GM12878 (cell line): Measurements from ENCODE around the gene SEMA5B. TPM values are rescaled to one million over a fixed set of nuclear protein-coding genes. Genes with fewer than 3 reads are reported as not detected.

Experiments
- ATAC-seq: fragments of 200-7000 bp; cut with Tn5 transposase; 3 replicates; pipeline ENCODE4 v1.9.1; 2020; ENCODE audit warnings: mild to moderate bottlenecking, moderate library complexity
- BruUV-seq: library from RNA; stranded (reverse); fragments of 400-500 nt; replicated peaks from 2 replicates; lab custom pipeline; 2021; lab: Mats Ljungman, UMichigan
- CTCF ChIA-PET: fragments of 300-600 bp; sonication (Branson Sonifier 250); formaldehyde crosslinking; extraction: SDS; loops from one replicate; lab custom pipeline; 2021; ENCODE audit warnings: inconsistent platforms; lab: Yijun Ruan, JAX
- POLR2A ChIA-PET: fragments of 350-600 bp; formaldehyde crosslinking; extraction: SDS; loops from one replicate; lab custom pipeline; 2021; ENCODE audit warnings: inconsistent platforms; lab: Charles Lee
- RAD21 ChIA-PET: fragments of 300-600 bp; sonication (Branson Sonifier 250); formaldehyde crosslinking; loops from one replicate; lab custom pipeline; 2023; ENCODE audit warnings: antibody characterized with exemption; ENCODE audit not compliant: unreplicated experiment; lab: Charles Lee
- SMC1A ChIA-PET: fragments of 300-600 bp; sonication (Branson Sonifier 250); formaldehyde crosslinking; loops from one replicate; lab custom pipeline; 2023; ENCODE audit not compliant: unreplicated experiment, uncharacterized antibody; lab: Charles Lee
- DNase-seq: peaks from one replicate; pipeline ENCODE4 v3.0.0-alpha.2; 2011; ENCODE audit warnings: low read depth, low spot score
- FAIRE-seq: peaks from 3 replicates; lab custom pipeline; 2011; peaks lifted over from hg19 to GRCh38; lab: Jason Lieb, UNC
- H2AFZ ChIP-seq: 2 replicates; pipeline ENCODE4 v1.6.0; 2011; ENCODE audit warnings: low read depth, low read length, control low read depth; ENCODE audit not compliant: control insufficient read depth
- H3K27ac ChIP-seq: 2 replicates; pipeline ENCODE4 v1.5.1; 2011; ENCODE audit warnings: control low read depth; ENCODE audit not compliant: control insufficient read depth, insufficient read depth
- H3K27me3 ChIP-seq, 2 experiments: replicated peaks in 1 of 2; 2 replicates each; pipeline versions ENCODE4 v1.6.0 to v1.6.1; 2011; ENCODE audit warnings: low read length in 1 of 2; ENCODE audit not compliant: control insufficient read depth in 2 of 2, insufficient read depth in 2 of 2
- H3K36me3 ChIP-seq, 2 experiments: 2 replicates each; pipeline ENCODE4 v1.5.1; 2011; ENCODE audit warnings: low read length in 1 of 2; ENCODE audit not compliant: control insufficient read depth in 2 of 2, insufficient read depth in 2 of 2
- H3K4me1 ChIP-seq: 2 replicates; pipeline ENCODE4 v1.6.1; 2011; ENCODE audit warnings: mild to moderate bottlenecking, low read length, moderate library complexity, mixed read lengths; ENCODE audit not compliant: control insufficient read depth, insufficient read depth
- H3K4me2 ChIP-seq: 2 replicates; pipeline ENCODE4 v1.6.0; 2011; ENCODE audit warnings: control low read depth; ENCODE audit not compliant: control insufficient read depth, insufficient read depth
- H3K4me3 ChIP-seq: fragments of 200-600 bp; sonication (generic); 2 replicates; pipeline ENCODE4 v1.5.1; 2016
- H3K79me2 ChIP-seq: 2 replicates; pipeline ENCODE4 v1.6.0; 2011; ENCODE audit warnings: low read length; ENCODE audit not compliant: control insufficient read depth, insufficient read depth
- H3K9ac ChIP-seq: 2 replicates; pipeline ENCODE4 v1.8.0; 2011; ENCODE audit warnings: low read length, control low read depth, mixed read lengths; ENCODE audit not compliant: control insufficient read depth, insufficient read depth
- H3K9me3 ChIP-seq: replicated peaks from 3 replicates; pipeline ENCODE4 v1.5.1; 2011; ENCODE audit warnings: mild to moderate bottlenecking, low read length; ENCODE audit not compliant: control insufficient read depth, insufficient read depth
- H4K20me1 ChIP-seq: 2 replicates; pipeline ENCODE4 v1.6.0; 2011; ENCODE audit not compliant: control insufficient read depth, insufficient read depth
- IKZF1 ChIP-seq: fragments of 450-650 bp; conservative IDR thresholded peaks from 2 replicates; pipeline ENCODE4 v1.6.1; 2017; ENCODE audit warnings: antibody characterized with exemption, mild to moderate bottlenecking
- SREBF2 ChIP-seq: IDR thresholded peaks from 2 replicates; pipeline ENCODE4 v1.6.1; 2012; ENCODE audit warnings: mild to moderate bottlenecking, low read length
- ZNF384 ChIP-seq: IDR thresholded peaks from 2 replicates; pipeline ENCODE4 v1.6.1; 2012; ENCODE audit warnings: low read depth, mild to moderate bottlenecking, low read length, improper control_type of control experiment, borderline replicate concordance
- WGBS: methylation state at CpG from one replicate; pipeline ENCODE4 v1.1.6; 2016; ENCODE audit warnings: low lambda C conversion rate; ENCODE audit not compliant: insufficient replicate concordance, insufficient coverage; ENCODE audit errors: missing lambda C conversion rate; 5-methylcytosine and 5-hydroxymethylcytosine counted together
- in situ Hi-C: fragments of 300-500 bp; cut with MboI; formaldehyde crosslinking; loops from 9 replicates; pipeline ENCODE4 v1.14.3; 2018; ENCODE audit warnings: mixed read lengths
- intact Hi-C: fragments of 100-400 bp; cut with micrococcal nuclease; formaldehyde crosslinking; loops from one replicate; pipeline ENCODE4 v1.14.2; 2022; ENCODE audit not compliant: unreplicated experiment
- polyA plus RNA-seq, 11 experiments: library from polyadenylated mRNA; depleted of rRNA in 4 of 11; unstranded in 6 of 11; stranded (reverse) in 5 of 11; fragments of >200 nt; fragmentation: Nextera tagmentation in 4 of 11; fragmentation: Illumina TruSeq in 1 of 11; extraction: Ambion mirVana in 4 of 11; extraction: Trizol in 1 of 11; gene quantifications; 1 replicate in 1 of 11; 2 replicates in 10 of 11; pipeline versions ENCODE4 v1.2.1 to v1.2.3, GENCODE V29; 2011 to 2016; ENCODE audit warnings: inconsistent platforms in 2 of 11, missing spikeins in 2 of 11, low read depth in 1 of 11
- total RNA-seq, 4 experiments: library from RNA; depleted of rRNA in 3 of 4; stranded (reverse); fragments of >200 nt in 3 of 4; fragmentation: Illumina TruSeq in 1 of 4; extraction: Trizol in 1 of 4; gene quantifications; 2 replicates each; pipeline versions ENCODE4 v1.2.1 to v1.2.3, GENCODE V29; 2013 to 2021
- TF ChIP-seq, protein P1 (sequence below): IDR thresholded peaks from 2 replicates; pipeline ENCODE4 v1.6.1; 2012; ENCODE audit warnings: low read depth, low read length, improper control_type of control experiment
- TF ChIP-seq, protein P2 (sequence below), 3 experiments: IDR thresholded peaks in 2 of 3; conservative IDR thresholded peaks in 1 of 3; 2 replicates each; pipeline ENCODE4 v1.5.1; 2011; ENCODE audit warnings: low read depth in 3 of 3, low read length in 3 of 3, mild to moderate bottlenecking in 3 of 3, control low read depth in 2 of 3, moderate library complexity in 2 of 3, inconsistent platforms in 1 of 3, mixed read lengths in 1 of 3; ENCODE audit not compliant: control insufficient read depth in 2 of 3, insufficient read depth in 1 of 3; ENCODE audit errors: extremely low read depth in 1 of 3
- TF ChIP-seq, protein P3 (sequence below): fragments of 450-650 bp; formaldehyde crosslinking; IDR thresholded peaks from 2 replicates; pipeline ENCODE4 v1.4.0; 2020; ENCODE audit warnings: mild to moderate bottlenecking, moderate library complexity
- TF ChIP-seq, protein P4 (sequence below): fragments of 450-650 bp; IDR thresholded peaks from 2 replicates; pipeline ENCODE4 v1.6.1; 2018; ENCODE audit warnings: mild to moderate bottlenecking, low read depth, moderate library complexity; ENCODE audit not compliant: partially characterized antibody

The SEMA5B gene
- total and polyA plus RNA-seq, 10 of the 15 experiments (the other 5 are each of a cell fraction or from before 2014, with no cell fraction given), result 0.05 TPM; not detected in 9

DNA sequence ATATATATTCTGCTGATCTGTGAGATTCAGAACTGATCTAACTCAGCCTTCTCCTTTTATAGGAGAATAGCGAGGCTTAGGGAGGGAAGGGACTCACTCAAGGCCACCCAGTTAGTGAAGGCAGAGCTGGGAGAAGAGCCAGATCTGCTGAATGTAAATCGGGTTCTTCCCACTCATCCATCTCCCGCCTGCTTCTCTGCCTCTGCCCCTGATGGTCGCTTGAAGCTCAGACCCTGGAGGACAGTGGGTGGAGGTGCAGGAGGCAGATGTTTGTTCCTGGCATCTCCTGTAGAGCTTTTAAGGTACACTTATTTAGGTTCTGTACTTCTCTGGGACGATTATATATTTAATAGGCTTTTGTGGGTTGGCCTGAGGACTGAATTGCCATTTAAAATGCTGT is 43.6 kb upstream of the SEMA5B start:
- no peaks in the 10 kb centered on the region for H3K9me3 ChIP-seq
- DNase-seq, result no peak
- ATAC-seq, result no peak
- ChIA-PET POLR2A (no interaction called here), CTCF (no interaction called here), RAD21 (no interaction called here), SMC1A (interaction anchor here (0.7 kb wide), 1 partner anchor 23 kb away, joined by 4 read pairs; no protein-coding TSS in a partner anchor)
- intact Hi-C loops (no loop called here), in situ Hi-C loops (no loop called here)
- TF ChIP-seq, protein P1, sequence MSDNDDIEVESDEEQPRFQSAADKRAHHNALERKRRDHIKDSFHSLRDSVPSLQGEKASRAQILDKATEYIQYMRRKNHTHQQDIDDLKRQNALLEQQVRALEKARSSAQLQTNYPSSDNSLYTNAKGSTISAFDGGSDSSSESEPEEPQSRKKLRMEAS, result no peak
- TF ChIP-seq, protein P2, sequence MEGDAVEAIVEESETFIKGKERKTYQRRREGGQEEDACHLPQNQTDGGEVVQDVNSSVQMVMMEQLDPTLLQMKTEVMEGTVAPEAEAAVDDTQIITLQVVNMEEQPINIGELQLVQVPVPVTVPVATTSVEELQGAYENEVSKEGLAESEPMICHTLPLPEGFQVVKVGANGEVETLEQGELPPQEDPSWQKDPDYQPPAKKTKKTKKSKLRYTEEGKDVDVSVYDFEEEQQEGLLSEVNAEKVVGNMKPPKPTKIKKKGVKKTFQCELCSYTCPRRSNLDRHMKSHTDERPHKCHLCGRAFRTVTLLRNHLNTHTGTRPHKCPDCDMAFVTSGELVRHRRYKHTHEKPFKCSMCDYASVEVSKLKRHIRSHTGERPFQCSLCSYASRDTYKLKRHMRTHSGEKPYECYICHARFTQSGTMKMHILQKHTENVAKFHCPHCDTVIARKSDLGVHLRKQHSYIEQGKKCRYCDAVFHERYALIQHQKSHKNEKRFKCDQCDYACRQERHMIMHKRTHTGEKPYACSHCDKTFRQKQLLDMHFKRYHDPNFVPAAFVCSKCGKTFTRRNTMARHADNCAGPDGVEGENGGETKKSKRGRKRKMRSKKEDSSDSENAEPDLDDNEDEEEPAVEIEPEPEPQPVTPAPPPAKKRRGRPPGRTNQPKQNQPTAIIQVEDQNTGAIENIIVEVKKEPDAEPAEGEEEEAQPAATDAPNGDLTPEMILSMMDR (IDR thresholded peaks at IDR 0.05 in 2 of 3, conservative IDR thresholded peaks at IDR 0.05 in 1 of 3; ENCODE audit: control insufficient read depth in 2 of 3, extremely low read depth in 1 of 3, insufficient read depth in 1 of 3, low read depth in 3 of 3, low read length in 3 of 3), result 0 out of 6 replicates have a peak, but pooled peaks of 2 of the 3 experiments have one; percentile 9 to 27
- H3K36me3 ChIP-seq, result no peaks in the 10 kb centered on the region; a peak in 1 of 4 replicates
- H3K4me2 ChIP-seq, result no peak overlapping the region
- H3K27me3 ChIP-seq, result no peaks in the 10 kb centered on the region; a peak in 1 of 4 replicates
- WGBS, result 79% methylated on average over 5 of the region's 5 CpGs
- no TSS peak for BruUV-seq
- H3K79me2 ChIP-seq, result peaks cover 47% of the 10 kb centered on the region
- FAIRE-seq, result no peak
- no peak overlapping the region for H3K9ac ChIP-seq
- no peak overlapping the region for H2AFZ ChIP-seq
- no peak overlapping the region for H3K27ac ChIP-seq
- H4K20me1 ChIP-seq, result peaks cover 2% of the 10 kb centered on the region; the same call in 1 of the 2 replicates
- H3K4me1 ChIP-seq, result peaks cover 13% of the 10 kb centered on the region
- H3K4me3 ChIP-seq, result no peak overlapping the region

DNA sequence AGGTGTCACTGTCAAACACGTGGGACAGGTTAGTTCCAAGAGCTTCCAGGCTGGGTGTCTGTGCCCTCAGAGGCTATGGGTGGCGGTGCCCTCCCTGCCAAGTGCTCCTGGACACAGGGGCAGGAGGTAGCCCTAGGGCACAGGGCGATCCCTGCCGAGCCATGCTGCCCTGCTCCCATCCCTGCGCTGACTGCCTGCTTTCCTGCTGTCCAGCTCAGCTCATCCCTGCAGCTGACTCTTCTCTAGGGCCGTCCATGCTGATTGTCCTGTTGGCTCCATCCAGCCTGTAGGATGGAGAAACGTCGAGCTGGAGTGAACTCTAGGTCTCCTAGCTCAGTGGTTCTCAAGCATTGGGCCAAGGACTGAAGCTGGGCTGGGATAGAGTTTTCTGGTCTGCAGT is 42.9 kb upstream of the SEMA5B start:
- no TSS peak for BruUV-seq
- no peaks in the 10 kb centered on the region for H3K9me3 ChIP-seq
- no peak for TF ChIP-seq SREBF2
- TF ChIP-seq, protein P3, sequence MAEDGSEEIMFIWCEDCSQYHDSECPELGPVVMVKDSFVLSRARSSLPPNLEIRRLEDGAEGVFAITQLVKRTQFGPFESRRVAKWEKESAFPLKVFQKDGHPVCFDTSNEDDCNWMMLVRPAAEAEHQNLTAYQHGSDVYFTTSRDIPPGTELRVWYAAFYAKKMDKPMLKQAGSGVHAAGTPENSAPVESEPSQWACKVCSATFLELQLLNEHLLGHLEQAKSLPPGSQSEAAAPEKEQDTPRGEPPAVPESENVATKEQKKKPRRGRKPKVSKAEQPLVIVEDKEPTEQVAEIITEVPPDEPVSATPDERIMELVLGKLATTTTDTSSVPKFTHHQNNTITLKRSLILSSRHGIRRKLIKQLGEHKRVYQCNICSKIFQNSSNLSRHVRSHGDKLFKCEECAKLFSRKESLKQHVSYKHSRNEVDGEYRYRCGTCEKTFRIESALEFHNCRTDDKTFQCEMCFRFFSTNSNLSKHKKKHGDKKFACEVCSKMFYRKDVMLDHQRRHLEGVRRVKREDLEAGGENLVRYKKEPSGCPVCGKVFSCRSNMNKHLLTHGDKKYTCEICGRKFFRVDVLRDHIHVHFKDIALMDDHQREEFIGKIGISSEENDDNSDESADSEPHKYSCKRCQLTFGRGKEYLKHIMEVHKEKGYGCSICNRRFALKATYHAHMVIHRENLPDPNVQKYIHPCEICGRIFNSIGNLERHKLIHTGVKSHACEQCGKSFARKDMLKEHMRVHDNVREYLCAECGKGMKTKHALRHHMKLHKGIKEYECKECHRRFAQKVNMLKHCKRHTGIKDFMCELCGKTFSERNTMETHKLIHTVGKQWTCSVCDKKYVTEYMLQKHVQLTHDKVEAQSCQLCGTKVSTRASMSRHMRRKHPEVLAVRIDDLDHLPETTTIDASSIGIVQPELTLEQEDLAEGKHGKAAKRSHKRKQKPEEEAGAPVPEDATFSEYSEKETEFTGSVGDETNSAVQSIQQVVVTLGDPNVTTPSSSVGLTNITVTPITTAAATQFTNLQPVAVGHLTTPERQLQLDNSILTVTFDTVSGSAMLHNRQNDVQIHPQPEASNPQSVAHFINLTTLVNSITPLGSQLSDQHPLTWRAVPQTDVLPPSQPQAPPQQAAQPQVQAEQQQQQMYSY, result no peak
- no peak for TF ChIP-seq ZNF384
- TF ChIP-seq, protein P4, sequence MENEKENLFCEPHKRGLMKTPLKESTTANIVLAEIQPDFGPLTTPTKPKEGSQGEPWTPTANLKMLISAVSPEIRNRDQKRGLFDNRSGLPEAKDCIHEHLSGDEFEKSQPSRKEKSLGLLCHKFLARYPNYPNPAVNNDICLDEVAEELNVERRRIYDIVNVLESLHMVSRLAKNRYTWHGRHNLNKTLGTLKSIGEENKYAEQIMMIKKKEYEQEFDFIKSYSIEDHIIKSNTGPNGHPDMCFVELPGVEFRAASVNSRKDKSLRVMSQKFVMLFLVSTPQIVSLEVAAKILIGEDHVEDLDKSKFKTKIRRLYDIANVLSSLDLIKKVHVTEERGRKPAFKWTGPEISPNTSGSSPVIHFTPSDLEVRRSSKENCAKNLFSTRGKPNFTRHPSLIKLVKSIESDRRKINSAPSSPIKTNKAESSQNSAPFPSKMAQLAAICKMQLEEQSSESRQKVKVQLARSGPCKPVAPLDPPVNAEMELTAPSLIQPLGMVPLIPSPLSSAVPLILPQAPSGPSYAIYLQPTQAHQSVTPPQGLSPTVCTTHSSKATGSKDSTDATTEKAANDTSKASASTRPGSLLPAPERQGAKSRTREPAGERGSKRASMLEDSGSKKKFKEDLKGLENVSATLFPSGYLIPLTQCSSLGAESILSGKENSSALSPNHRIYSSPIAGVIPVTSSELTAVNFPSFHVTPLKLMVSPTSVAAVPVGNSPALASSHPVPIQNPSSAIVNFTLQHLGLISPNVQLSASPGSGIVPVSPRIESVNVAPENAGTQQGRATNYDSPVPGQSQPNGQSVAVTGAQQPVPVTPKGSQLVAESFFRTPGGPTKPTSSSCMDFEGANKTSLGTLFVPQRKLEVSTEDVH, result no peak
- TF ChIP-seq IKZF1, result no peak

More for the DNA sequence above, 42.9 kb upstream of the SEMA5B start:
- intact Hi-C loops (no loop called here), in situ Hi-C loops (no loop called here)
- Histone ChIP-seq H3K4me1 (peaks cover 13% of the 10 kb centered on the region), H3K27ac (no peak overlapping the region), H3K4me3 (no peak overlapping the region), H2AFZ (no peak overlapping the region), H3K36me3 (no peaks in the 10 kb centered on the region), H3K9ac (no peak overlapping the region), H3K79me2 (peaks cover 44% of the 10 kb centered on the region), H4K20me1 (peaks cover 2% of the 10 kb centered on the region; the same call in 1 of the 2 replicates), H3K27me3 (no peaks in the 10 kb centered on the region; a peak in 1 of 4 replicates), H3K4me2 (no peak overlapping the region; the same call in 1 of the 2 replicates)
- ATAC-seq, result no peak
- CTCF ChIA-PET, result no interaction called here
- no peak for FAIRE-seq
- RAD21 ChIA-PET, result no interaction called here
- SMC1A ChIA-PET, result no interaction called here
- POLR2A ChIA-PET, result no interaction called here
- WGBS, result 94% methylated on average over 8 of the region's 8 CpGs
- no peak for DNase-seq
